ENCODE measurements around the gene ITPR1. TPM values are rescaled to one million over a fixed set of nuclear protein-coding genes. Genes with fewer than 3 reads are reported as not detected.
A peak's percentile ranks its signal among the peaks of the same experiment; 100 is the strongest.

Gene ITPR1
- total RNA-seq, 4 donors from 2014 or later, result 210 to 261 (median 232) TPM

DNA sequence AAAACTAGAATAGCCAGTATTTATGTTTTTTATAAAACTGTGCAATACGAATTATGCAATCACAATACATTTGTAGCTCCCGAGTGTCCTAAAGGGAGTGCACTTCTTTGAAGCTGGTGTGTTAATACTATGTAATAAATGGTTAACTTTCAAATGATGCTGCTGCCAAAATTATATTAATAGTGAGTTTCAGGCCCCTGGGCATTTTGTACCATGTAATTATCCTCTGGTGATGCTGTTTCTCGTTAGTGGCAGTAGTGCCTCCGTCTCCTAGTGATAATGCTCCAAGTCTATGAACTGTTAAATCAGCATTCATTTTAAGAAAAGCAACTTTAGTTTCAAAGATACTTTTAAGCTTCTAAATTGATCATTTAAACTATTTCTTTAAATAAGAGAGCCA, 353.4 kb downstream of the ITPR1 start:
- H3K9me3 ChIP-seq, result no peaks in the 10 kb centered on the region
- intact Hi-C loops (cut with DNase I), result no loop called here
- H3K27me3 ChIP-seq, result no peaks in the 10 kb centered on the region
- 92 to 97% methylated on average over 4 of the region's 4 CpGs for WGBS, 2 donors
- no peak overlapping the region for H3K27ac ChIP-seq
- H3K4me3 ChIP-seq (replicated peaks in 1 of 3), result no peak overlapping the region
- TF ChIP-seq POLR2A (IDR thresholded peaks at IDR 0.05), result no peak
- TF ChIP-seq, protein P1, sequence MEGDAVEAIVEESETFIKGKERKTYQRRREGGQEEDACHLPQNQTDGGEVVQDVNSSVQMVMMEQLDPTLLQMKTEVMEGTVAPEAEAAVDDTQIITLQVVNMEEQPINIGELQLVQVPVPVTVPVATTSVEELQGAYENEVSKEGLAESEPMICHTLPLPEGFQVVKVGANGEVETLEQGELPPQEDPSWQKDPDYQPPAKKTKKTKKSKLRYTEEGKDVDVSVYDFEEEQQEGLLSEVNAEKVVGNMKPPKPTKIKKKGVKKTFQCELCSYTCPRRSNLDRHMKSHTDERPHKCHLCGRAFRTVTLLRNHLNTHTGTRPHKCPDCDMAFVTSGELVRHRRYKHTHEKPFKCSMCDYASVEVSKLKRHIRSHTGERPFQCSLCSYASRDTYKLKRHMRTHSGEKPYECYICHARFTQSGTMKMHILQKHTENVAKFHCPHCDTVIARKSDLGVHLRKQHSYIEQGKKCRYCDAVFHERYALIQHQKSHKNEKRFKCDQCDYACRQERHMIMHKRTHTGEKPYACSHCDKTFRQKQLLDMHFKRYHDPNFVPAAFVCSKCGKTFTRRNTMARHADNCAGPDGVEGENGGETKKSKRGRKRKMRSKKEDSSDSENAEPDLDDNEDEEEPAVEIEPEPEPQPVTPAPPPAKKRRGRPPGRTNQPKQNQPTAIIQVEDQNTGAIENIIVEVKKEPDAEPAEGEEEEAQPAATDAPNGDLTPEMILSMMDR (IDR thresholded peaks at IDR 0.05), result no peak
- no peaks in the 10 kb centered on the region for H3K36me3 ChIP-seq
- peaks cover 5 to 12% of the 10 kb centered on the region in 2 donors for H3K4me1 ChIP-seq
- DNase-seq, result no peak

DNA sequence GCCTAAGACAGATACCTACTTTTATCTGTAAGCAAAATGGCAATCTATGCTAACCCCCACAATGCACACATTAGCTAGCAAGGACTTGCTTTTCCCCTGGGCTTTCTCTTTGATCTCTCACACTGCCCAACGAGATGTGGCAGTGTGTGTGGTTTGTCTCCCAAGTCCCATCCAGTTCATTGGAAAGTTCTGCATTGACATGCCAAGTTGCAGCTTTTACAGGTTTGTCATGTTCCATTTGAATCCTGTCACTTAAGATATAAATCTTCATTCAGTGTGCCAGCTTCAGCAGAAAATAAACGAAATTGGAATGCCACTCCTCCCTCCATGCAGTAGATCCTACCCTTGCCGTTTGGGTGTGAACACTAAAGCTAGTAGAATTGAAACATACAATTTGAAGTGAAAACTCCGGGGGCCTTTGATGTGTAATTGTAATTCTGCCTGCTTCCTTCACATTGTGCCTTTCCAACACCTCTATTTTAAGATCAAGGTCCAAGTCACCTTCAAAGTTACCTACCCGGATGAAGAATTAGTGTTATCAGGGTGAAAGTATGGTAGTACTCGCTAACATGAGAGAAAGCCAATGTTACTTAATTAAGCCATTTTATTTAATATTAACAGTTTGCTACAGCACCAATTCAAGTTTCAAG, 355.2 kb downstream of the ITPR1 start:
- intact Hi-C loops (cut with DNase I), result no loop called here
- 61 to 67% methylated on average over 6 of the region's 6 CpGs for WGBS, 2 donors
- DNase-seq, result no peak

GRCh38 chr3:4849136-4849535, 356.0 kb downstream of the ITPR1 start:
- no peak for DNase-seq
- Histone ChIP-seq H3K27me3 (no peaks in the 10 kb centered on the region), H3K27ac (no peak overlapping the region), H3K4me3 (replicated peaks in 1 of 3) (no peak overlapping the region), H3K9me3 (no peaks in the 10 kb centered on the region), H3K36me3 (no peaks in the 10 kb centered on the region), H3K4me1 (peaks cover 13 to 23% of the 10 kb centered on the region in 2 donors)
- intact Hi-C loops (cut with DNase I), result no loop called here
- WGBS, 2 donors, result 82 to 86% methylated on average over 3 of the region's 3 CpGs
- TF ChIP-seq, protein P1 (IDR thresholded peaks at IDR 0.05), result no peak
- TF ChIP-seq POLR2A (IDR thresholded peaks at IDR 0.05), result no peak

More for the DNA sequence above, 355.2 kb downstream of the ITPR1 start:
- peak overlapping the region in 2 of 3 donors; percentile 33 to 45 for H3K27ac ChIP-seq
- no peaks in the 10 kb centered on the region for H3K9me3 ChIP-seq
- H3K27me3 ChIP-seq, result no peaks in the 10 kb centered on the region
- H3K4me3 ChIP-seq (replicated peaks in 1 of 3), result no peak overlapping the region
- H3K36me3 ChIP-seq, result no peaks in the 10 kb centered on the region
- H3K4me1 ChIP-seq, result peaks cover 6 to 15% of the 10 kb centered on the region in 2 donors
- no peak for TF ChIP-seq POLR2A (IDR thresholded peaks at IDR 0.05)
- TF ChIP-seq, protein P1 (IDR thresholded peaks at IDR 0.05), result no peak

DNA sequence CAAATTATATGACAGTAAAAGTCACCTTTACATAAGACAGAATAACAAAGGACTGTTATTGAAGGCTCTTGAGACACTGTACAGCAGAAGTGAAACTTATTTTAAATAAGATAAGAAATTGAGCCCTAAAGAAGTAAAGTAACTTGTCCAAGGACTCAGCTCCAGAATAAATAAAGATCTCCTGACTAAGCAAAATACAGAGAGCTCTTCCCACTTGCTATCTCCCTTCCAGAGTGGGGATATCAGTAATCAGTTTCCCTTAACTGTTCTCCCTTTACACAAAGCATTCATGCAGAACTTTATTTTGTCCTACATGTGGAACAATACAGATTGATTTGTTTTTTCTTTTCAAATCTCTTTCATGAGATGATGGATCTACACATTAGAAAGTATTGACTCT, 356.6 kb downstream of the ITPR1 start:
- no peak overlapping the region for H3K27ac ChIP-seq
- intact Hi-C loops (cut with DNase I), result no loop called here
- no peak for DNase-seq

More for the DNA sequence above, 356.6 kb downstream of the ITPR1 start:
- Histone ChIP-seq H3K36me3 (no peaks in the 10 kb centered on the region), H3K27me3 (no peaks in the 10 kb centered on the region), H3K4me3 (replicated peaks in 1 of 3) (no peak overlapping the region), H3K4me1 (peaks cover 15 to 29% of the 10 kb centered on the region in 2 donors), H3K9me3 (no peaks in the 10 kb centered on the region)
- TF ChIP-seq, protein P1 (IDR thresholded peaks at IDR 0.05), result no peak
- TF ChIP-seq POLR2A (IDR thresholded peaks at IDR 0.05), result no peak

Data from thyroid gland (tissue), 4 donors.